Neural progenitor cell (in vitro differentiated cells): ENCODE data around the gene PCGF3. TPM values are rescaled to one million over a fixed set of nuclear protein-coding genes. Genes with fewer than 3 reads are reported as not detected.

Source experiments
- DNase-seq: peaks from one replicate; pipeline ENCODE4 v3.0.0-alpha.2; 2016; ENCODE audit warnings: low spot score
- H2AFZ ChIP-seq: fragments of 200-600 bp; sonication (generic); replicated peaks from 2 replicates; pipeline ENCODE4 v1.6.1; 2016; ENCODE audit warnings: antibody characterized with exemption
- H3F3A ChIP-seq: fragments of 200-600 bp; sonication (generic); 2 replicates; pipeline ENCODE4 v1.6.1; 2016; ENCODE audit warnings: antibody characterized with exemption, low read depth
- H3K27ac ChIP-seq: fragments of 200-600 bp; sonication (generic); 2 replicates; pipeline ENCODE4 v1.5.1; 2016; ENCODE audit warnings: mild to moderate bottlenecking
- H3K27me3 ChIP-seq: fragments of 200-600 bp; sonication (generic); 2 replicates; pipeline ENCODE4 v1.6.1; 2016; ENCODE audit warnings: mild to moderate bottlenecking, moderate library complexity
- H3K36me3 ChIP-seq: fragments of 200-600 bp; sonication (generic); 2 replicates; pipeline ENCODE4 v1.5.1; 2016
- H3K4me1 ChIP-seq: fragments of 200-600 bp; sonication (generic); 2 replicates; pipeline ENCODE4 v1.6.1; 2016; ENCODE audit warnings: mixed run types
- H3K4me2 ChIP-seq: fragments of 200-600 bp; sonication (generic); 2 replicates; pipeline ENCODE4 v1.6.1; 2016
- H3K4me3 ChIP-seq: fragments of 200-600 bp; sonication (generic); 2 replicates; pipeline ENCODE4 v1.5.1; 2016
- H3K79me2 ChIP-seq: fragments of 200-600 bp; sonication (generic); 2 replicates; pipeline ENCODE4 v1.6.1; 2016; ENCODE audit warnings: low read depth
- H3K9ac ChIP-seq: fragments of 200-600 bp; sonication (generic); 2 replicates; pipeline ENCODE4 v1.6.1; 2016
- H3K9me3 ChIP-seq: fragments of 200-600 bp; sonication (generic); 2 replicates; pipeline ENCODE4 v1.5.1; 2016; ENCODE audit warnings: low read depth
- H4K20me1 ChIP-seq: fragments of 200-600 bp; sonication (generic); 2 replicates; pipeline ENCODE4 v1.6.1; 2016; ENCODE audit warnings: low read depth
- H3K27ac Mint-ChIP-seq: 3 replicates; pipeline ENCODE4 v1.8.0; 2021; ENCODE audit warnings: mixed read lengths
- H3K27me3 Mint-ChIP-seq: 2 replicates; pipeline ENCODE4 v1.8.0; 2022; ENCODE audit warnings: low read depth, mild to moderate bottlenecking, inconsistent platforms, moderate library complexity, mixed read lengths; ENCODE audit not compliant: insufficient read depth
- H3K36me3 Mint-ChIP-seq: 3 replicates; pipeline ENCODE4 v1.8.0; 2021; ENCODE audit warnings: mixed read lengths
- H3K4me1 Mint-ChIP-seq: 3 replicates; pipeline ENCODE4 v1.8.0; 2021; ENCODE audit warnings: mixed read lengths
- H3K4me3 Mint-ChIP-seq: 3 replicates; pipeline ENCODE4 v1.8.0; 2021; ENCODE audit warnings: mild to moderate bottlenecking, moderate library complexity, mixed read lengths
- H3K9me3 Mint-ChIP-seq: 3 replicates; pipeline ENCODE4 v1.8.0; 2020; ENCODE audit warnings: mixed read lengths
- EZH2 ChIP-seq: fragments of 200-600 bp; sonication (generic); IDR thresholded peaks from 2 replicates; pipeline ENCODE4 v1.6.1; 2017; ENCODE audit warnings: antibody characterized with exemption, mild to moderate bottlenecking, moderate library complexity
- EZH2phosphoT487 ChIP-seq: fragments of 200-600 bp; sonication (generic); IDR thresholded peaks from 2 replicates; pipeline ENCODE4 v1.6.1; 2017; ENCODE audit warnings: antibody characterized with exemption
- total RNA-seq: library from RNA; depleted of rRNA; stranded (reverse); fragments of >200 nt; gene quantifications from 2 replicates; pipeline ENCODE4 v1.2.3, GENCODE V29; 2015; ENCODE audit warnings: low replicate concordance
- TF ChIP-seq, protein P1 (sequence below): fragments of 200-600 bp; sonication (generic); IDR thresholded peaks from 2 replicates; pipeline ENCODE4 v1.5.1; 2017; ENCODE audit warnings: antibody characterized with exemption, mild to moderate bottlenecking

PCGF3 gene
- total RNA-seq, 1 donor from 2014 or later: 44.7 TPM

DNA sequence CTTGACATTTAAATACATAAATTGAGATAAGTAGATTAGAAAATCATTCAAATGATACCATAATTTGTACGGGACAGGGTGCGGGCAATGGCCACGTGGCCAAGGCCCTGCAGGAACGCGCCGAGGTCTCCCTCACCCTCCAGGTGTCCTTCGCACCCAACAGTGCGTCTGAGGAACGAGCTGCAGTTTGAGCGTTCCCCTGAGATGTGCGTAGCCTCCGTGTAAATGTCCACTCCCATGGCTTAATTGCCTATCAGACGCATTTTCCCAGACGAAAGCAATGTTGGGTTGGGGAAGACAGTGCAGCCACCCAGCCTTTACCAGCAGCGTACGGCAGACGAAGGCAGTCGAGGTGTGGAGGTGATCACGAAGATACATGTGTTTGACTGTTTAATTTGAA, 63.9 kb downstream of the PCGF3 start:
- no peak overlapping the region for H3K27ac ChIP-seq
- H3K4me1 ChIP-seq: no peaks in the 10 kb centered on the region
- Mint-ChIP-seq H3K9me3 (peaks cover 15% of the 10 kb centered on the region), H3K36me3 (peaks cover 51% of the 10 kb centered on the region), H3K27ac (no peak overlapping the region), H3K27me3 (peaks cover 12% of the 10 kb centered on the region), H3K4me3 (no peak overlapping the region), H3K4me1 (peaks cover 2% of the 10 kb centered on the region)
- peaks cover 14% of the 10 kb centered on the region for H3K36me3 ChIP-seq
- H3K27me3 ChIP-seq: no peaks in the 10 kb centered on the region
- H3K9ac ChIP-seq: no peak overlapping the region
- H2AFZ ChIP-seq: no peak overlapping the region
- H3K9me3 ChIP-seq: no peaks in the 10 kb centered on the region
- DNase-seq: no peak
- peaks cover 64% of the 10 kb centered on the region for H4K20me1 ChIP-seq
- H3K79me2 ChIP-seq: peaks cover 69% of the 10 kb centered on the region
- H3K4me2 ChIP-seq: no peak overlapping the region
- no peak overlapping the region for H3K4me3 ChIP-seq
- TF ChIP-seq, protein P1, sequence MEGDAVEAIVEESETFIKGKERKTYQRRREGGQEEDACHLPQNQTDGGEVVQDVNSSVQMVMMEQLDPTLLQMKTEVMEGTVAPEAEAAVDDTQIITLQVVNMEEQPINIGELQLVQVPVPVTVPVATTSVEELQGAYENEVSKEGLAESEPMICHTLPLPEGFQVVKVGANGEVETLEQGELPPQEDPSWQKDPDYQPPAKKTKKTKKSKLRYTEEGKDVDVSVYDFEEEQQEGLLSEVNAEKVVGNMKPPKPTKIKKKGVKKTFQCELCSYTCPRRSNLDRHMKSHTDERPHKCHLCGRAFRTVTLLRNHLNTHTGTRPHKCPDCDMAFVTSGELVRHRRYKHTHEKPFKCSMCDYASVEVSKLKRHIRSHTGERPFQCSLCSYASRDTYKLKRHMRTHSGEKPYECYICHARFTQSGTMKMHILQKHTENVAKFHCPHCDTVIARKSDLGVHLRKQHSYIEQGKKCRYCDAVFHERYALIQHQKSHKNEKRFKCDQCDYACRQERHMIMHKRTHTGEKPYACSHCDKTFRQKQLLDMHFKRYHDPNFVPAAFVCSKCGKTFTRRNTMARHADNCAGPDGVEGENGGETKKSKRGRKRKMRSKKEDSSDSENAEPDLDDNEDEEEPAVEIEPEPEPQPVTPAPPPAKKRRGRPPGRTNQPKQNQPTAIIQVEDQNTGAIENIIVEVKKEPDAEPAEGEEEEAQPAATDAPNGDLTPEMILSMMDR: no peak
- peaks cover 65% of the 10 kb centered on the region for H3F3A ChIP-seq

DNA sequence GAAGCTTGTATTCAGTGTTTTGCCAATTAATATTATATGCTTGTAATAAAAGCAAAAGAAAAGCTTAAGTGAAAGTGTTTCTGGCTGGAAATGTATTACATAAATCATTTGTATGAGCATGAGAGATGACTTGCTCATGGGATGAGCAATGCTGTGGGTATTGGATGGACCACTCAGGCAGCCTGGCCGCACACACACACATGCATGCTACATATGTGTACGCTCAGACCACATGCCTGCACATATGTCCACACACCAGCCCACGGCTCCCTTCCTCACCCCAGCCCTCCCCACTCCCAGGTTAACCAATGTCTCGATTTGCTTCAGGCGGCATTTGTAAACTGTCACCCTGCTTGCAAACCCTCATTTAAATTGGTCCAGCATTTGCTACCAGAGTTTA, 64.4 kb downstream of the PCGF3 start:
- H3K9me3 Mint-ChIP-seq: peaks cover 9% of the 10 kb centered on the region
- Histone ChIP-seq H2AFZ (no peak overlapping the region), H3K9me3 (no peaks in the 10 kb centered on the region), H4K20me1 (peaks cover 69% of the 10 kb centered on the region), H3K4me2 (no peak overlapping the region), H3K9ac (no peak overlapping the region), H3K27ac (no peak overlapping the region), H3K4me1 (no peaks in the 10 kb centered on the region), H3K36me3 (peaks cover 14% of the 10 kb centered on the region), H3F3A (peaks cover 60% of the 10 kb centered on the region), H3K4me3 (no peak overlapping the region), H3K27me3 (no peaks in the 10 kb centered on the region), H3K79me2 (peaks cover 74% of the 10 kb centered on the region)
- H3K4me3 Mint-ChIP-seq: no peak overlapping the region
- no peak overlapping the region for H3K27ac Mint-ChIP-seq
- TF ChIP-seq EZH2phosphoT487 (no peak), EZH2 (no peak)
- TF ChIP-seq, protein P1: no peak
- peaks cover 51% of the 10 kb centered on the region for H3K36me3 Mint-ChIP-seq
- peaks cover 6% of the 10 kb centered on the region for H3K4me1 Mint-ChIP-seq
- peaks cover 8% of the 10 kb centered on the region for H3K27me3 Mint-ChIP-seq
- no peak for DNase-seq

DNA sequence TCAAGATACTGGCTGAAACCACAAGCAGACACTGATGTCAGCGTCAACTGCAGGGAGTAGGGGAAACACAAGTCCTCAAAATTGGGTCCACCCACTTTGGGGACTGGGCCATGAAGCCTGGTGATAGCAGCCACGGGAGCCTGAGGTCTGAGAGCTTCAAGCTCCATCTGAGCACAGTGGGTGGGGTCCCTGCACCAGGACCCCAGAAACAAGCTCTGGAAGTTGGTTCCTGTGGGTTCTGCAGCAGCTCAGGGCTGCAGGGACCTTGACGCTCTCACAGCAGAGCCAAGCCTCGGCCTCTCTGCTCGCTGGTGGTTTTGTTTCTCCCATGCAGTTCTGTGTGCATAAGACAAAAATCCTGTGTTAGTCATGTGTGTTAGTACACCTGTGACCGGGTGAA, 65.8 kb downstream of the PCGF3 start:
- Histone ChIP-seq H3K27ac (no peak overlapping the region), H3K9ac (no peak overlapping the region), H2AFZ (no peak overlapping the region), H3K36me3 (peaks cover 16% of the 10 kb centered on the region), H3K79me2 (peaks cover 89% of the 10 kb centered on the region), H3K4me1 (no peaks in the 10 kb centered on the region), H3F3A (peaks cover 49% of the 10 kb centered on the region), H3K4me2 (no peak overlapping the region), H3K27me3 (no peaks in the 10 kb centered on the region), H3K9me3 (no peaks in the 10 kb centered on the region), H4K20me1 (peaks cover 75% of the 10 kb centered on the region), H3K4me3 (no peak overlapping the region)
- H3K4me1 Mint-ChIP-seq: peaks cover 10% of the 10 kb centered on the region
- DNase-seq: no peak
- H3K9me3 Mint-ChIP-seq: peaks cover 3% of the 10 kb centered on the region
- H3K36me3 Mint-ChIP-seq: peaks cover 51% of the 10 kb centered on the region
- no peak overlapping the region for H3K27ac Mint-ChIP-seq
- peaks cover 6% of the 10 kb centered on the region for H3K27me3 Mint-ChIP-seq
- H3K4me3 Mint-ChIP-seq: no peak overlapping the region
- TF ChIP-seq, protein P1: no peak
- no peak for TF ChIP-seq EZH2phosphoT487
- TF ChIP-seq EZH2: no peak
